H1 (cell line): Measurements from ENCODE around the gene ENTPD5. TPM values are rescaled to one million over a fixed set of nuclear protein-coding genes. Genes with fewer than 3 reads are reported as not detected.

Source experiments
- ASH2L ChIP-seq: fragments of 200-600, 300-600 bp; sonication (generic); IDR thresholded peaks from one replicate; pipeline ENCODE4 v1.7.1; 2017; ENCODE audit warnings: low read length
- CBX8 ChIP-seq: fragments of 300-800, 300-1000 bp; sonication (generic); IDR thresholded peaks from 2 replicates; pipeline ENCODE4 v1.7.1; 2016; ENCODE audit warnings: low read depth, low read length, borderline replicate concordance
- CTCF ChIP-seq, 3 experiments: IDR thresholded peaks; 1 replicate in 2 of 3; 2 replicates in 1 of 3; pipeline versions ENCODE4 v1.5.1 to v1.6.1; 2011; ENCODE audit warnings: low read length in 3 of 3, mild to moderate bottlenecking in 3 of 3, inconsistent platforms in 2 of 3, low read depth in 1 of 3, moderate library complexity in 1 of 3; ENCODE audit not compliant: insufficient read depth in 1 of 3; ENCODE audit errors: control extremely low read depth in 1 of 3
- JUN ChIP-seq: IDR thresholded peaks from 2 replicates; pipeline ENCODE4 v1.6.1; 2011; ENCODE audit warnings: low read depth, mild to moderate bottlenecking, improper control_type of control experiment, low read length
- POU5F1 ChIP-seq: IDR thresholded peaks from 2 replicates; pipeline ENCODE4 v1.6.1; 2011; ENCODE audit warnings: low read depth, mild to moderate bottlenecking, low read length, moderate library complexity
- TBP ChIP-seq: IDR thresholded peaks from 2 replicates; pipeline ENCODE4 v1.6.1; 2011; ENCODE audit warnings: low read depth, low read length, improper control_type of control experiment
- polyA plus RNA-seq, 7 experiments: library from polyadenylated mRNA; depleted of rRNA in 3 of 7; stranded (reverse) in 5 of 7; unstranded in 2 of 7; fragments of >200 nt in 5 of 7; fragments of 200-250 nt in 2 of 7; gene quantifications; 1 replicate in 5 of 7; 2 replicates in 1 of 7; 4 replicates in 1 of 7; pipeline versions ENCODE4 v1.2.1 to v1.2.3, GENCODE V29; 2011 to 2013; ENCODE audit warnings: missing spikeins in 2 of 7, mixed read lengths in 2 of 7
- total RNA-seq: library from RNA; stranded (reverse); fragmentation: NEBNext Ultra II Directional; extraction: Animal tissue kit (Norgen Biotek cat#: 25700); gene quantifications from 2 replicates; pipeline ENCODE4 v1.2.1, GENCODE V29; 2021

Gene ENTPD5
- total and polyA plus RNA-seq, 2 of the 8 experiments (the other 6 are each of a cell fraction or from before 2014, with no cell fraction given) = 5.0 to 6.5 TPM

GRCh38 chr14:74064883-74065282, 45.8 kb upstream of the ENTPD5 start (continued):
- TF ChIP-seq POU5F1 (no peak), CBX8 (no peak), ASH2L (no peak), CTCF (IDR thresholded peaks at IDR 0.05; ENCODE audit: control extremely low read depth in 1 of 3, insufficient read depth in 1 of 3, low read depth in 1 of 3, low read length in 3 of 3) (no peak), TBP (no peak), JUN (no peak)
